Effector CD8-positive, alpha-beta T cell (primary cell): ENCODE measurements around the gene MAP2.

ENCODE experiments used
- DNase-seq: peaks from one replicate; lab custom pipeline; 2025; lab: John Stamatoyannopoulos, UW

Gene MAP2

GRCh38 chr2:209424199-209424701 lies 403 bp downstream of the MAP2 start:
- no peak for DNase-seq

- DNase-seq, result no peak
Measured at GRCh38 chr2:209424781-209425470, 1.1 kb downstream of the MAP2 start.

GRCh38 chr2:209425471-209426071 lies 1.7 kb downstream of the MAP2 start:
- DNase-seq, result no peak

GRCh38 chr2:209426432-209426831 lies 2.6 kb downstream of the MAP2 start:
- no peak for DNase-seq

GRCh38 chr2:209431701-209432100 lies 7.9 kb downstream of the MAP2 start:
- DNase-seq, result no peak

- DNase-seq, result no peak
Measured at GRCh38 chr2:209441541-209441940, 17.7 kb downstream of the MAP2 start.

- DNase-seq, result no peak
Measured at GRCh38 chr2:209442939-209443338, 19.1 kb downstream of the MAP2 start.

GRCh38 chr2:209445485-209445884 lies 21.6 kb downstream of the MAP2 start:
- no peak for DNase-seq

- DNase-seq, result no peak
Measured at GRCh38 chr2:209451209-209451834, 27.5 kb downstream of the MAP2 start.

GRCh38 chr2:209456489-209456888 lies 32.6 kb downstream of the MAP2 start:
- no peak for DNase-seq

- DNase-seq, result no peak
Measured at GRCh38 chr2:209458008-209458979, 34.4 kb downstream of the MAP2 start.

- DNase-seq, result no peak
Measured at GRCh38 chr2:209459359-209459758, 35.5 kb downstream of the MAP2 start.

- no peak for DNase-seq
Measured at GRCh38 chr2:209460151-209460761, 36.4 kb downstream of the MAP2 start.

GRCh38 chr2:209463226-209463625 lies 39.4 kb downstream of the MAP2 start:
- DNase-seq, result no peak

GRCh38 chr2:209463835-209464234 lies 40.0 kb downstream of the MAP2 start:
- no peak for DNase-seq

- no peak for DNase-seq
Measured at GRCh38 chr2:209468846-209469245, 45.0 kb downstream of the MAP2 start.

GRCh38 chr2:209469481-209469880 lies 45.6 kb downstream of the MAP2 start:
- DNase-seq, result no peak

- no peak for DNase-seq
Measured at GRCh38 chr2:209470466-209470865, 46.6 kb downstream of the MAP2 start.

GRCh38 chr2:209471037-209471436 lies 47.2 kb downstream of the MAP2 start:
- DNase-seq, result no peak

- no peak for DNase-seq
Measured at GRCh38 chr2:209472112-209472832, 48.4 kb downstream of the MAP2 start.

- DNase-seq, result no peak
Measured at GRCh38 chr2:209472871-209473270, 49.0 kb downstream of the MAP2 start.
